RWPE1 (cell line): Measurements from ENCODE around the gene BCHE.

ENCODE experiments used
- CTCF ChIA-PET: fragments of 350-600 bp; sonication (Branson Sonifier 250); formaldehyde crosslinking; extraction: SDS; loops from one replicate; lab custom pipeline; 2021; lab: Yijun Ruan, JAX
- POLR2A ChIA-PET: fragments of 400-600 bp; formaldehyde crosslinking; extraction: SDS; loops from one replicate; lab custom pipeline; 2020; ENCODE audit warnings: antibody characterized with exemption; ENCODE audit not compliant: low non-redundant PET; lab: Yijun Ruan, JAX
- DNase-seq: peaks from one replicate; pipeline ENCODE4 v3.0.0; 2012; ENCODE audit warnings: low spot score
- H3K27ac ChIP-seq: fragments of 450-650 bp; 2 replicates; pipeline ENCODE4 v1.5.1; 2017
- TF ChIP-seq, protein P1 (sequence below): fragments of 450-650 bp; conservative IDR thresholded peaks from 2 replicates; pipeline ENCODE4 v1.5.1; 2017; ENCODE audit warnings: low read depth, mild to moderate bottlenecking

BCHE gene

DNA sequence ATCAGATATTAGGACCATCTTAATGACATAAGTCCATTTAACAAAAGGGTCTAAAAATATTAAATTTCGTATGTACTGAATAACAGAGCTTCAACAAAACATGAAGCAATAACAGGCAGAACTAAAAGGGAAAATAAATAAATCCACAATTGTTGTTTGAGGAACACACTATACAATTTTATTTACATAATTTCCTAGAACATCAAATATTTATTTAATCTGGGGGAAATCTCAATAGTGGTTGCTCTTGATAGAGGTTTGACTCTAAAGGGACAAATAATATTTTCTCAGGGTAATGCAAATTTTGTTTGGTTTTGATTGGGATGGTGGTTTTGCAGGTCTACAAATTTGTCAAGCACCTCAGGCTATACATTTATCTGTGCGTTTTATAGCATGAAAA lies 90.3 kb downstream of the BCHE start:
- no peak for DNase-seq
- TF ChIP-seq, protein P1, sequence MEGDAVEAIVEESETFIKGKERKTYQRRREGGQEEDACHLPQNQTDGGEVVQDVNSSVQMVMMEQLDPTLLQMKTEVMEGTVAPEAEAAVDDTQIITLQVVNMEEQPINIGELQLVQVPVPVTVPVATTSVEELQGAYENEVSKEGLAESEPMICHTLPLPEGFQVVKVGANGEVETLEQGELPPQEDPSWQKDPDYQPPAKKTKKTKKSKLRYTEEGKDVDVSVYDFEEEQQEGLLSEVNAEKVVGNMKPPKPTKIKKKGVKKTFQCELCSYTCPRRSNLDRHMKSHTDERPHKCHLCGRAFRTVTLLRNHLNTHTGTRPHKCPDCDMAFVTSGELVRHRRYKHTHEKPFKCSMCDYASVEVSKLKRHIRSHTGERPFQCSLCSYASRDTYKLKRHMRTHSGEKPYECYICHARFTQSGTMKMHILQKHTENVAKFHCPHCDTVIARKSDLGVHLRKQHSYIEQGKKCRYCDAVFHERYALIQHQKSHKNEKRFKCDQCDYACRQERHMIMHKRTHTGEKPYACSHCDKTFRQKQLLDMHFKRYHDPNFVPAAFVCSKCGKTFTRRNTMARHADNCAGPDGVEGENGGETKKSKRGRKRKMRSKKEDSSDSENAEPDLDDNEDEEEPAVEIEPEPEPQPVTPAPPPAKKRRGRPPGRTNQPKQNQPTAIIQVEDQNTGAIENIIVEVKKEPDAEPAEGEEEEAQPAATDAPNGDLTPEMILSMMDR, result no peak
- no peak overlapping the region for H3K27ac ChIP-seq
- ChIA-PET POLR2A (no interaction called here), CTCF (no interaction called here)

DNA sequence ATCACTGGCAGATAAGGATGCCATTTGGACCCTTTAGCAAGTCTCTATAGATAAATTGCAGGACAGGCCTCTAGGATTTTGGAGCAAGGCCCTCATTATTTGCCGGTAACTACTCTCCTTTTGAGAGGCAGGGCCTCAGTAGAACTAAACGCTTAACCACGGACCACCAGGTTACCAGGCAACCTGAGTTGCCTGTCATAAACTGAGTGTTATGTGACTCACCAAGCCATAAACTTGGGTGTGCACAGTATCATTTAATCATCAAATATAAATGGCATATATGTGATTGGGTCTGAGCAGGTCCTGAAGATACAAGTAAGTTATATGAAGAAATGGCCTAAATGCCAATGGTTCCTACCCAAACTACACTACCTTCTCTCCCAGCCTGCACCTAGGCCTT lies 93.2 kb downstream of the BCHE start:
- no peak for DNase-seq
- H3K27ac ChIP-seq, result no peak overlapping the region
- TF ChIP-seq, protein P1, result no peak
- ChIA-PET POLR2A (no interaction called here), CTCF (no interaction called here)

DNA sequence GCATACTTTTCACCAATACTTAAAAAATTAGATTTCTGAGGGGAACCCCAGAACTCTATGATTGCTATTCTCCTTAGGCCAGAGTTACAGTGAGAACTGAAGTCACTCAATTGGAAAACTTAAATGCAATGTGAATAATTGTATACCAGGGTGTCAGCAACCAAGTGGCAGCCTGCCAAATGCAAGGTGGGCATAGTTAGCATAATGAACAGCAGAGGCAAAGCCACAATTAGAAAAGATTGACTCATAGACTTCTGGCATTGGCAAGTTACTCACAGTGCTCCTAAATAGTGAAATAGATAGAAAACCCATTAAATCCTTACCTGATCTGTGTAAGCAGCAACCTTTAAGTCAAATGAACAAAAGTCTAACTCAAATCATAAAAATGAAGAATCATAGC lies 94.9 kb downstream of the BCHE start:
- TF ChIP-seq, protein P1, result no peak
- CTCF ChIA-PET, result no interaction called here
- DNase-seq, result no peak
- H3K27ac ChIP-seq, result no peak overlapping the region
- POLR2A ChIA-PET, result no interaction called here

DNA sequence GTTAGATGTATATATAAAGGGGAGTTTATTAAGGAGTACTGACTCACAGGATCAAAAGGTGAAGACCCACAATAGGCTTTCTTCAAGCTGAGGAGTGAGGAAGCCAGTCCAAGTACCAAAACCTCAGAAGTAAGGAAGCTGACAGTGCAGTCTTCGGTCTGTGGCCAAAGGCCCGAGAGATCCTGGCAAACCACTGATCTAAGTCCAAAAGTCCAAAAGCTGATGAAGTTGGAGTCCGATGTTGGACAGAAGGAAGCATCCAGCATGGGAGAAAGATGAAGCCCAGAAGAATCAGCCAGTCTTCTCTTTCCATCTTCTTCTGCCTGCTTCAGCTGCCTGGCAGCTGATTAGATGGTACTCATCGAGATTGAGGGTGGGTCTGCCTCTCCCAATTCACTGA lies 107.5 kb downstream of the BCHE start:
- H3K27ac ChIP-seq, result no peak overlapping the region
- POLR2A ChIA-PET, result no interaction called here
- TF ChIP-seq, protein P1, result no peak
- DNase-seq, result no peak
- CTCF ChIA-PET, result no interaction called here

DNA sequence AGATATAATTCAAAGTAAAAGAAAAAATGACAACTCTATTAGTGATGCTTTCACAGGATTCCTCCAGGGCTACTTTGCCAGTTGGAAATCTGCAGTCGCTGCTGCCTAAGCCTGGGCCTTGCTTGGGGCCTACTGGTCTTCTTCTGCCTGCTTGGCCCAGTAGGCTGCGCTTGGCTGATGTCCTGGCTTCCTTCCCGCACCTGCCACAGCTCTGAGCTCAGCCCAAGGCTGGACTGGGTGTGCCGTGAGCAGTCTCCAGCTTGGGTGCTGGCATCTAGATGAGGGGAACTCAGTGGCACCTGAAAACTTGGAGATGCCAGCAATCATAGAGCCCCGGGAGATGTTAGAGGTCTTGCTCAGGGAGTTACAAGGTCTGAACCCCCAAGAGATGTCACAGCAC lies 108.3 kb downstream of the BCHE start:
- POLR2A ChIA-PET, result no interaction called here
- no peak overlapping the region for H3K27ac ChIP-seq
- CTCF ChIA-PET, result no interaction called here
- TF ChIP-seq, protein P1, result no peak
- DNase-seq, result no peak

DNA sequence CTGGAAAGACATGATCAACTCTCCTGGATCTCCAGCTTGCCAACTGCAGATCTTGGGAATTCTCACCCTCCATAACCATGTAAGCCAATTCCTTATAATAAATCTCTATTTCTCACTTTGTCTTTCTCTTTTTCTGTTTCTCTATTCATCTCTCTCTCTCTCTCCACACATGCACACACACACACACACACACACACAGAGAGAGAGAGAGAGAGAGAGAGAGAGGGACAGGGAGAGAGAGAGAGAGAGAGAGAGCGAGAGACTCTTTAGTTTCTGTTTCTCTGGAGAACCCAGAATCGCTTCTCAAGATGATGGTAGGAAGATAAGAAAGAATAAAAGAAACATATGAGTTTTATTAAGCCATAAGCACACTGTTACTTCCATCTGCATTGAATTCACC lies 111.9 kb downstream of the BCHE start:
- CTCF ChIA-PET, result no interaction called here

More for the DNA sequence above, 111.9 kb downstream of the BCHE start:
- DNase-seq, result no peak
- TF ChIP-seq, protein P1, result no peak
- H3K27ac ChIP-seq, result no peak overlapping the region
- POLR2A ChIA-PET, result no interaction called here
